Measurements from ENCODE around the gene TUBB.
"Not testable (repeated sequence)": the region's sequence is repeated elsewhere in the genome, so short reads cannot be mapped to it uniquely, and the experiment has no call there.

- TF ChIP-seq POLR2AphosphoS5 (IDR thresholded peaks at IDR 0.05); CTCF (IDR thresholded peaks at IDR 0.05 in 8 of 11, conservative IDR thresholded peaks at IDR 0.05 in 3 of 11); POLR2A (IDR thresholded peaks at IDR 0.05): not testable (repeated sequence)
Observed at GRCh38 chr6:30765495-30765894, 45.3 kb downstream of the TUBB start.
